Amniotic epithelial cell (primary cell): Measurements from ENCODE around the gene FGD5.

Experiments used
- DNase-seq: peaks from one replicate; pipeline ENCODE4 v3.0.0-alpha.2; 2010; ENCODE audit warnings: low read depth

The FGD5 gene

DNA sequence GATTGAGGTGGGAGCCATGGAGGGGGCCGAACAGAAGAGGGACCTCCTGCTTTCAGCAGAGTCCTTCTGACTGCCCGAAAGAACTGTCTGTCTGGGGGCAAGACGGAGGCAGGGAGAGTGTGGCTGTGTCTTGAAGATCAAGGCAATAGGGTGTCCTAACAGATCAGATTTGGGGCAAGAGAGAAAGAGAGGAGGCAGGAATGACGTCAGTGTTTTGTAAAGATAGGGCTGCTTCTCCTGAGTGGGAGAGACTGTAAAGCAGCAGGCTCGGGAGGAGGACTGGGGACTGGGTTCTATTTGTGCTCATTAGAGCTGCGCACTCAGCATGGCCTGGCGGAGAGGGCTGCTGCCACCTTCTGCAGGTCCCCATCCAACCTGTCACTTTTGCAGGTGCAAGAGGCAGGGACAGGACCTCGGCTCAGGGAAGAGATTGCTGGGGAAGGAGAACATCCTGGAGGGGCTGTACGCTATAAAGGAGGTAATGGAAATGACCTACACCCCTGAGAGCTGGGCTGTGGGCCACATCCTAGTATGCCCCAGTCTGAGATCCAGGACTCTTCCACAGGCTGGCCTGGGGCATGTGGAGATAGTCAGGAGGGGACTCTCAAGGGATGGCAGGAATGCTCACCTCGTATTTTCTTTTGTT lies 29.0 kb upstream of the FGD5 start:
- no peak for DNase-seq

DNA sequence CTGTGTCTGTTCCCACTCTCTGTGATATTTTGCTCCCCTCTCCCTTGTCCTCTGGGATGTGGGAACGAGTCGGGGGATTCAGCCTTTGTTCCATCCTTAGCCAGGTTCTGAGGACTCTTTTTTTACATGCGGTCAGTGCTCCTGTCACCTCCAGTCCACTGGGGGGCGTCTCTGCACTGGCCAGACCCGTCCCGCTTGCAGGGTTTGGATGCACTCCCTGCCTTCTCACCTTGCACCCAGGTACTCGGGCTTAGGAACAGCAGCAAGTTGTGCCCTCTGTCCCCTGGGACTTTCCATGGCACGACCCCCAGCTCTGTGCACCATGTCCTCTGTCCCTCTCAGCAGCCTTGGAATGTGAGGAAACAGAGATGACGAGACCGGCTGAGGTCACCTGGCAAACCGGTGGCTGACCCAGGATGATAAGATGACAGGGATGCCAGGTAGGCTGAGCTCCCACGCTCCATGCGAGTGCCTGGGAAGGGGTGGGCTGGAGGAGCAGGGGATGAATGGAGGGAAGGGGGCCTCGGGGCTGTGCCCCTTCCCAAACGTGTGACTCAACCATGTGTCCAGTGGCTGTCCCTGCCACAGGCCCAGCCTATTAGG lies 27.3 kb upstream of the FGD5 start:
- DNase-seq, result peak; percentile 16

DNA sequence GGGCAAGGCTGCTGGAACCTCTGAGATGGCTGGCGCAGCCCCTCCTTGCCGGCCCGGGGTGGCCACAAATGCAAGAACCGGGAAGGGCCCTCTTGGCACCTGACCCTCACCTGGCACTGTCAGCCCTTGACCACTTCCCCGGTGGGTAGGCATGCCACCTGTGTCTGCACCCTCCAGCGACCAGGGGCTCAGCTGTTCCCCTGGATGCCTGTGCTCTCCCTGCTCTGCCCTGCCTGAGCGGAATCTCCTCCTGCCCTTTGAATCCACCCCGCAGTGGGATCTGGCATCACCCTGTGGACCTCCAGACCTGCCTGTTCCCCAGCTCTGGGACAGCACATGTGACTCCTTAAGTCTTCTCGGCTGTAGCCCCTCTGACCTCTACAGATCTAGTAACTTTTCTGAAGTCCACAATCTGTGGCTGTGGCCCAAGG lies 26.1 kb upstream of the FGD5 start:
- no peak for DNase-seq

DNA sequence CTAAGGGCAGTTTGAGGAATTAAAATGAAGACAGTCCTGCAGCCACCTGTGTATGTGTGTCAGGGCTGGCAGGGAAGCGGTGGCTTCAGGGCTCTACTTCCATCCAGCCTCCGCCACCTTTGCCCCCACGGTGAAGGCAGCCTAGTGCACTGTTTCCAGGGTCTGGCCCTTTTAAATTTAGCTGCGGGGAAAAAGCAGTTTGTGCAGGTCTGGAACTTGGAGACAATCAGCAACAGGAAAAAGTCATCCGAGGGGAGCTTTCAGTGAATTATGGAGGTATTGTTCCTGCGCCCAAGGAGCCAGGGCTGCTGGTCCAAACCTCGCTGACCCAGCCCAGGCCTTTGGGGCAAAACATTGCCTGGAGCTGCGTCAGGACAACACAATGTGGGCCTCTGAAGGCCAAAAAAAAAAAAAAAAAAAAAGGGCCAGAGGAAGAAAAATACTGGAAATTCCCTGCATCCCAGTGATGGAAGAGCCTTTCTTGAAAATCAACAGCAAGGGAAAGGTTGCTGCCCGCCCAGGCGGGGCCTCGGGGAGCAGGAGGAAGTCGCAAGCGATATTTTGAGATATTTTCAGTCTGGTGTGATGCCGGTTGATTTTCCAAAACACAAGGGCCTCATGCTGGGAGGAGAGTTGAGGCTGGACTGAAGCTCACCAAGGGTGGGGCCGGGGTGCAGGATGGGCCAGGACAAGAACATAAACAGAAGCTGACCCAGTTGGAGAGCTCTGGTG lies 25.5 kb upstream of the FGD5 start:
- DNase-seq, result no peak

DNA sequence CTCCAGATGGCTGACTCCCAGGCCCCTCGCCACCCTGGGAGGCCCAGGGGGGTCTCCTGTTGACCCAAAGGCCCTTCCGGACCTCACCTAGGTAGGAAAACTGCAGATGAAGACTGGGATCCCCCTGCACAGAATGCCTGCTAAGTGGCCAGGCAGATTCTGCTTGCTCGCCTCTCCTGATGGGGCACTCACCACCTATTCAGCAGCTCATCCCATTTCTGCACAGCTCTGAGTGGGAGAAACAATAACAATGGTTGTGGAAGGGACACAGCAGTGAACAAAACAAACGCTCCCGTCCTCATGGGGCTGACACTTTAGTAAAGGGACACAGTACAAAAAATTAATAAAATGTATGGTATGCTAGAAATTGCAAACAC lies 24.9 kb upstream of the FGD5 start:
- no peak for DNase-seq

DNA sequence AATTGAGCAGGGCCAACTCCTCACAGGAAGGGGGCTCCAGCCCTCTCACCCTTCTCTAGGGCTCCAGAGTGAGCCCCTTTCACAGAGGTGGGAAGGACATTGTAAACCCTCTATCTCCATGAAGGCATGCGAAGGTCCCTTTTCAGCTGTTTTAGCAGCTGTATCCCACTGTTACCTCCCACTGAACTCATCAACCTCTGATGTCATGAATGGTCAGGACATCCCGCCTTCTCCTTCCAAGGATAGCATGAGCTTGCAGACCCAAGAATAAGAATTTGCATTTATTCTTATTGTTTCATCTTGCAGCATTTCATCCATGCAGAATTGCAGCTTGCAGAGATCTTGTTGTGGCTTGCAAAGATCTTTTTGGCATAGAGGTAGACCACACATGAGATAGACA lies 24.3 kb upstream of the FGD5 start:
- DNase-seq, result no peak

DNA sequence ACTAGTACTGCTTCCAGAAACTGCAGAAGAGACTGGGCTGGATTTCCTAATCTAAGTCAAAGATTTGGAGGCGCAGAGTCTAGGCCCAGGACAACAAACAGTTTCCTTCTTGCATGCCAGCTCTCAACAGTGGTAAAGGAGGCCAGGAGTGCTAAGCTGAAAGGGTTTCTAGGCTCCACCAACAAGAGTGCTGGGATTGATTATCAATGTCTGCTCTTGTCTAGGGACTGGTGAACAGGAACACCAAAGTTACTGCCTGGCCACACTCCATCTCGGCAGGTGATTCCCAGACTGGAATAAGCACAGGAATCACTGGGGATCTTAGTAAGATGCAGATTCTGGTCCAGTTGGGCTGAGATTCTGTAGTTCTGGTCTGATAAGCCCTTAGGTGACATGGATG lies 22.8 kb upstream of the FGD5 start:
- no peak for DNase-seq

DNA sequence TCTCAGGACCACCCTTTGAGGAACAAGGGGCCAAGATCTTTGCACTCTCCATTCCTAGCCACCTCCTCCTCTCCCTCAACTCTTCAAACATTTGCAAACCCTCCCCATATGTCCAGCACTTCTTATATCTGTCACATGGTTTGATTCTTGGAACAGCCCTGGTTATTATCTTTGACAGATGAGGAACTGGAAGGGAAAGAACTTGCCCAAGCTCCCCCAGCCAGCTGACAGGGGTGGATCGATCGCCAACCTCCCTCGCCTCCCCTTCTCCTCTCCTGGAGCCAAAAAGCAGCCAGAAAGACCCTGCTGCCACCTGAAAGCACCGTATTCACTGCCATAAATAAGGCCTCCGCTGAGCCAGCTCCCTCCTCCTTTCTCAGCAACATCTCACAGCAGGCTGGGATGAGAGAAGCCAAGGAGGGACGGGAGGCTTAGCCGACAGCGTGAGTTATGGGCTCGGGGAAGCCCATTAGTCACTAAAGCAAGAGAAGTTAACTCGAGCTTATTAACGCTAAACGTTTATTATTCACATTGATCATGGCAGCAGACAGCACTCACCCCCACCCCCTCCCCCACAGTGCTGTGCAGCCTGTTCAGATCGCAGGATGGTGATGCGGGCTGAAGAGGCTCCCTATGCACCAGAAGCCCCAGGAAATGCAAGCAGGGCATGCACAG lies 22.2 kb upstream of the FGD5 start:
- DNase-seq, result no peak

DNA sequence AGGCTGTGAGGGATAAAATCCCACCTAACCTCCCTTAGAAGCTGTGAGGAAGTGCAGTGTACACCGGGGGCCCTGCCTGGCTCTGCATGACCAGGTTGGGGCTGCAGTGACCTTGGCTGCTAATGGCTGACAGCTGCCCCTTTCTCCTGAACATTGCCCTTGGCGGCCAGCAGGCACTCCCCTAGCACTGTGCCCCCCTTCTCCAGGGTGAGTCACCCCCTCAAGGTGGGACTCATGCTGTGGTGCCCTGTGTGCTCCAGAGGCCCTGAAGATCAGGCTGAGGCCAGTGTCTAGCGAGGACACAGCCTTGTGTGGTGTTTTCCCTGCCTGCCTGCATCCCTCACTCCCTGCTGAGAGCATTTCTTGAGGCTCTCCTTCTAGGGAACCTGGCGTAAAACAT lies 21.0 kb upstream of the FGD5 start:
- DNase-seq, result no peak

DNA sequence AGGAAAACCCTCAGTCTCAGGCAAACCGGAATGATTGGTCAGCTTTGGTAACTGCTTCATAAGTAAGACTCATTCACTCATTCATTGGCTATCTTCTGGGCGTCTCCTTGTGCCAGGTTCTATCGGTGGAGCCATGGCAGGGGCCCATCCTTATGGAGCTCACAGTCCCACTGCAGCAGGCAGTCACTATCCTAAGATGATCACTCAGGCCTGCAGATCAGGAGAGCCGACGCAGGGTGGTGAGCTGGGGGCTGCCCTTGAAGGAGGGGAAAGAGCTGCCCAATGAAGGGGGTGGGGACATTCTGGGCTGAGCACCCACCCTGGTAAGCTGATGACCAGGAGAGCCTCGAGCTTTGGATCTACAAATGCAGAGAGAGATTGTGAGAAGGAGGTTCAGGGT lies 20.5 kb upstream of the FGD5 start:
- DNase-seq, result no peak

DNA sequence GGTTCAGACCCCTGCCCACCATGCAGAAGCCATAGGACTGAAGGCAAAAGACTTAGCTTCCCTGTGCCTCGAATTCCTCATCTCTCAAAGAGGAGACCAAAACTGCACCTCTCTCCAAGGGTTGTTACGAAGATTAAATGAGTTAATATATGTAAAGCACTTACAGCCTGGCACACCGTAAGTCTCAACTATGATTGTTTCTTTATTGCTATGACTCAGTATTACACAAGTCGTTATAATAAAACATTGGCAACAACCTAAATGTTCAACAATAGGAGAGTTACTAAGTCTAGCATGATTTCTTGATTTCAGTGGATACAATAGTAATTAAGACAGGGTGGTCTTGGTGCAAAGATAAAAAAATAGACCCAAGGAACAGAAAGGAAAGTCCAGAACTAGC lies 19.6 kb upstream of the FGD5 start:
- DNase-seq, result no peak

DNA sequence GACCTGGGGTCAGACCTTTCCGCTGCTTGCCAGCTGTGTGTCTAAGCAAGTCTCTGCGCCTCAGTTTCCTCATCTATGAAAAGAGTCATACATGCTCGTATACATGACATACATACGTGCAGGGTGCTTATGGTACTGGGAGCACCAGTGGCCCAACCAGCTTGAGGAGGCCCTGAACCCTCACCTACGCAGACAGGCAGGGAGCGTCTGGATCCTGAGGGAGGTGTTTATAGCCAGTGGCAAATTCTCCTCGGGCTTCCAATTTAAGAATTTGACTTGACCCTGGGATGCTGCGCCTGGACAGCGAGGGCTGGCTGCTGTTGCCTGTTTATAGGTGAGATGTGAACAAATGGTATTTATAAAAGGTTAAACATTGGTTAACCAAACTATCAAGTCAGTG lies 17.7 kb upstream of the FGD5 start:
- DNase-seq, result no peak

DNA sequence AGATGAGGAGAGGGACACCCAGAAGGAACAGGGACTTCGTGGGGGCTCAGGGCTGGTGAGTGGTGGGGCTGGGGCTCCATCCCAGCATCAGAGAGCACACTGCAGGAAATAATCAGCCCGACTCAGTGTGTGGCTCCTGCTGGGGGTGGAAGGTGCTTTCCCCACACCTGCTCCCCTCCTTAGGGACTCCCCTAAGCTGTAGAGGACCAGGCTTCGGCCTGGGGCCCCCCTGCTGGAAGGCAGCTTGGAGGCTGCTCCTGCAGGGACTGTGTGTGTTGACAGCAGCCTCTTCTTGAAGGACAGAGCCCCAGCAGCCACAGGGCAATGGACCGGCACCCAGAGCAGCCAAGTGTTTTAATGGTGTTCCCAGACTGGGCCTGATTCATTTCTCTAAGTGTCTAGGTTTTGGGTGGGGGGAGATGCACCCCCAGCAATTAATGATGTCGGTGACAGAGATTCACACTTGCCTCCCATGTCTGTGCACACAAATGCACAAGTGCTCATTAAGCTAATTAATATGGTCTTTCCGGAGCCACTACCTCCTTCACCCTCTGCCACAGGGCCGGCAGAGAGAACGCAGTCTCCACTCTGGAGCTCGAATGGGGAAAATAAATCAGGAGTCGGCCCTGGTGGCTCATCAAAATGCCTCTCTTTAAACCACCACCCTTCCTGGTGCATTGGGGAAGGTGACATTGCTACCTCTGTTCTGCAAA lies 16.9 kb upstream of the FGD5 start:
- DNase-seq, result no peak

DNA sequence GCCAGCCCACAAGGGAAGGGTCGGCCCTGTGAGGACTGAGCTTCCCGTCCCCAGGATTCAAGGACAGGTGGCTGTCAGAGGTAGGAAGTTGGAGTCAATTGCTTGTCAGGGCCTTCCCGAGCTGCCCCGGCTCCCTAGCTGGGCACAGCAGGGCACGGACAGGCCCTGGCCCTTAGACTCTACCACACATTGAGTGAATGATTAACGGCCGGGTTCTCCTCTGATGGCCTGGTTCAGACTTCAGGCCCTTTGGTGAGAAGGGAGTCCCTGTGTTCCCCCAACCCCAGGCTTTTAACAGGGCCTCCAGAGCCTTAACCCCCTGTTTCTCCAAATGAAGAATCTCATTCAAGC lies 16.4 kb upstream of the FGD5 start:
- no peak for DNase-seq

DNA sequence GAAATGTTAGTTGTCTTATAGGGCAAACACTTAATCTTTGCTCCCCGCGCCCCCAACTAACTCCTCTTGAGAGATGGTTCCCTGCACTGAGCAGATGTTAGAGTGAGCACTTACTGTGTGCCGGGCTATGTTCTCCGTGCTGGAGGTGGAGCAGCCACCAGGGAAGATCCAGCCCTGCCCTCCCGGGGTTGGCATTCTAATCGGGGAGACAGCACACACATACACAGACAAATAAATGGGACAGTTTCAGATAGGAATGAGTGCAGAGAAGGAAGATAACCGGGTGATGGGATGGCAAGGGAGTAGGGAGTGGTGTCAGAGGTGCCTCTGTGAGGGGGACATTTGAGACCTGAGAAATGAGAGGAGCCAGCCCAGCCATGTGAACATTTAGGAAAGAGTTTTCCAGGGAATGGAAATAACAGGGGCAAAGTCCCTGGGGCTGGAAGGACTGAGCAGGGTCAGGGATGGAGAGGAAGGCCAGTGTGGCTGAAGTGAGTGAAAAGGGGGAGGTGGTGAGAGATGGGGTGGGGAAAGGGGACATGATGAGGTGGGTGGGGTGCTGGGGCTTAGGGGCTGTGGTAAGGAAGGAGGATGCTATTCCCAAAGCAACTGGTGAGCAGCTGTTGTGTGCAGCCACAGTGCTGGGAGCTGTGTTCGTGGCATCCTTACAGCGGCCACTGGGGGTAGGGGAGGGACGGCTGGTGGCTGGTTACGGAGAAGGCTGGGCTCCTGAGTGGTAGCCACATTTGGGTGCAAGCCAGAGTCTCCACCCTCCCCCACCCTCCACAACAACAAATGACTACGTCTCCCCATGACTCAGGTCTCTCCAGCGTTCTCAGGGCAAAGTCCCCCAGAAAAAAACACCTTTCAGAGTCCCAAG lies 15.4 kb upstream of the FGD5 start:
- no peak for DNase-seq

DNA sequence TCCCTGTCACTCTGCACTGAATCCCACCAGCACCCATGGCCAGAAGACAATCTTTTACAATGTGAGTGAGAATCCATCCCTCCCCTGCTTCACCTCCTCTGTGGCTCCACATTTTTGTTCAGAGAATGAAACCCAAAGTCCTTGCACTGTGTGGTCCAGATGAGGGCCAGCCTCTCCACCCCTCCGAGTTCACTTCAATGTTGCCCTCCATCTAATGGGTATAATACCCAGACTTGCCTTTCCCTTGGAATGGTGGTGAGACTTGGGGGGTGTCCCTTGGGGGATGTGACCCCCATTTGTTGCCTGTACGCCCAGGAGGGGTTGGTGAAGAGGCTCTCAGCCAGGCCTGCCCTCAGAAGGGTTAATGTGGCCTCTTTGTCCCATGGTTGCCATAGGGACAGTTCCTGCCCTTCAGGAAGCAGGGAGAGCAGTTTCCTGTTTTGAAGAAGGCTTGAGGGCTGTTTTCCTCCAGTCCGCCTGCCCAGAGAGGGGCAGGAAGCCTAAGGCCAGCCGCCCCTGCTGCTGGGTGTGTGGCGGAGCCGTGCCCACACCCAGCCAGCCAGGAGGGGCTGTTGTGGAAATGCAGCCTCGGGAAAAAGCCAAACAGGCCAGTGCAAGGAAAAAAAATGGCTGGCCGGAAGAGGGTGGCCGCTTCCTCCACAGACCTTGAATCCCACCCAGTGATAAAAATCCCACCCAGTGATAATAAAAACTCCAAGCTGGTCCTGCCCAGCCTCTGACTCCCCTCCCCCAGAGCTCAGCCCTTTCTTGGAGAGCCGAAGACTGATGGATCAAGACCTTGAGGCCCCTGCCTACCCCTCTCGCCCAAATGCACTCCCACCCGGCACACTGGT lies 14.6 kb upstream of the FGD5 start:
- no peak for DNase-seq

DNA sequence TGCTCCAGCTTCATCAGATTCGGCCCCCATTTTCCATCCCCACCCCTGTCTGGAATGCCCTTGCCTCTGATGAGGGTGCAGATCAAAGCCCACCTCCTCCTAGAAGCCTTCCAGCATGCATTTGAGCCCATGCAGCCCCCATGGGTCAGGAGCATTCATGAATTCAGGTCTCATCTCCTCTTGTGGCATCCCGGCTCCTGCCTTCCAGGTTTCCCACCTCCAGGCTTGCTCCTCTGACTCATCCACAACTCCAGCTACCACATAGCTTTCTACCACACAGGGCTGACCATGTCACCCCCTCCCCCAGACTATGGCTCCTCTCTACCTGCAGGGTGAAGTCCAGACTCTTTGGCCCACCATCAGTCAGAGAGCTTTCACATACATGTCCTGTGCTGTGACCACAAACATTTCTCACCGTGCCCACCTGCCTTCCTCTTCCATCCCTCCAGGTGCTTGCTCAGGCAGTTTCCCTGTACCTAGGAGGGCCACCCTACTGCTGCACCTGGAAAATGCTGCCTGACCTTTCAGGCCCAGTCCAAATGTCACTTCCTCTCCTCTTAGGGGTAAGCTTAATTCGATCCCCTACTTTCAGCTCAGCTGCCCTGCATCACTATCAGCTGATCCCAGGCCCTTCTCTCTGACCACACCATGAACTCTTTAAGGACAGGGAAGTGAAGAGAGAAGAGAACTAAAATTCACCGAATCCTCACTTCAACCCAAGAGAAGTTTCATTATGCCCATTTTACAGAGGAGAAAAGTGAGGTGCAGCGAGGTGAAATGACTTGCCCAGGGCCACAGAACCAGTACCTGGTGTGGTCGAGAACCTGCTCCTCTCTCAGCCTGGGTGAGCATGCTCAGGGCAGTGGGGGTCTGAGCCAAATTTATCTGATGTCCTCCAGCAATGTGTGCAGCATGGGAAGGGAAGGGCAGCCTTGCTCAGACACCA lies 13.7 kb upstream of the FGD5 start:
- no peak for DNase-seq

DNA sequence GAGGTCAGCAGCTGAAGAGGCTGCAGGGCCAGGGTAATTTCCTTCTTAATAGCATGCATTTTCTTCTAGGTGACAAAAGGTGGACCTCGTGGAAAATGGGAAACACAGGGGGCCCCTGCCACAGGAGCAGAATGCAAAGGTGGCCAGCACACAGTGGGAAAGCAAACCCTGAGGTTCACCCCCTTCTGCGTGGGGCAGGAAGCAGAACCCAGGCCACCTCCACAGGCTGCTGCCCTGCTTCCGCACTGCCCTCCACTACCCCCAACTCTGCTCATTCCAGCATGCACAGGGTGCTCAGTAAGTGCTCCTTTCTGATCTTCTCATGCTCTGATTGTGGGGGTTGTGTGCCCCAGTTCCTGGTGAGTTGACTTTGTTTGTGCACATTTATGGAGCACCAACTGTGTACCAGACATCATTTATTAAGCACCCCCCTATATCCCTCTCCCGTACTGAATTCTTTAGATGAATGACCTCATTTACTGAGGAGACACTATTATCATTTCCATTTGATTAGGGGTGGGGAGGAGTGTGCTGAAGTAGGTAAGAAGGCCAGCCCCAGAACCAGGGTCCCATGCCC lies 12.7 kb upstream of the FGD5 start:
- DNase-seq, result no peak

DNA sequence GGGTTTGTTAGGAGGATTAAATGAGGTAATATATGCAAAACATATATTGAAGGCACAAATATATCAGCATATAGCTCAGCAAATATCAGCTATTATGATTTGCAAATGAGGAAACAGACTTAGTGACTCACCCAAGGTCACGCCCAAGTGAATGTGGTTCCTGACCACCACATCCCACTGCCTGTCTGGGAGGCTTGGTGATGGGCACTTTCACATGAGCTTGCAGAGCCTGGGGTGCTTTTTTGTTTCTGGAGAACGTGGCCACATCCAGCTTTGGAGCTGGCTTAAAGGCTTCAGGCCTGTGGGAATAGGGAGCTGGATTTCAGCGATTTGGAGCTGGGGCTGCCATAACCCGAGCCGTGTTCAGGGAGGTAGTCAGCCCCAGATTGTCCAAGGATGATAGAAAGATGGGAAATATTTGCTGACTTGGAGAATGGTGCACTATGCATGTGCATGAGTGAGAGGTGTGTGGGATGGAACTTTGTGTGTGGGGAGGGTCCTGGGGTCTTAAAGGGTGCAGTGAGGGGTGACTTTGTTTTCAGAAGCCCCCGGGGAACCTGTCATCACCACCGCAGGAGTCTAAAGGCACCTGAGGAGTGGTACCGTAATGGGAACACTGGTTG lies 12.0 kb upstream of the FGD5 start:
- peak; percentile 35 for DNase-seq
